HEK293 (cell line): Measurements from ENCODE around the gene CLINT1.

Source experiments
- CTCF ChIA-PET: fragments of 350-600 bp; formaldehyde crosslinking; extraction: SDS; loops from one replicate; lab custom pipeline; 2021; ENCODE audit warnings: antibody characterized with exemption; lab: Yijun Ruan, JAX
- POLR2A ChIA-PET: fragments of 300-600 bp; formaldehyde crosslinking; extraction: SDS; loops from one replicate; lab custom pipeline; 2020; ENCODE audit warnings: antibody characterized with exemption, inconsistent platforms; lab: Yijun Ruan, JAX
- H3K27ac ChIP-seq: fragments of 200-500 bp; sonication (Bioruptor generic); 2 replicates; pipeline ENCODE4 v1.5.1; 2014; ENCODE audit warnings: low read depth, low read length, control low read depth, inconsistent platforms; ENCODE audit errors: extremely low read depth
- H3K36me3 ChIP-seq, 2 experiments: fragments of 200-500 bp in 1 of 2; sonication (Bioruptor generic) in 1 of 2; 1 replicate in 1 of 2; 2 replicates in 1 of 2; pipeline ENCODE4 v1.5.1; 2014 to 2017; ENCODE audit warnings: inconsistent platforms in 2 of 2, low read length in 2 of 2; ENCODE audit not compliant: control insufficient read depth in 2 of 2, insufficient read depth in 1 of 2
- H3K4me1 ChIP-seq: fragments of 200-500 bp; sonication (Bioruptor generic); 2 replicates; pipeline ENCODE4 v1.5.1; 2014; ENCODE audit warnings: mild to moderate bottlenecking, low read length, inconsistent platforms; ENCODE audit not compliant: control insufficient read depth, insufficient read depth
- H3K4me3 ChIP-seq: 2 replicates; pipeline ENCODE4 v1.5.1; 2011; ENCODE audit warnings: low read depth, mild to moderate bottlenecking, control low read depth, low read length, moderate library complexity
- H3K9me3 ChIP-seq: fragments of 200-500 bp; sonication (Bioruptor generic); 2 replicates; pipeline ENCODE4 v1.5.1; 2014; ENCODE audit warnings: low read depth, low read length, inconsistent platforms; ENCODE audit not compliant: control insufficient read depth, insufficient read depth
- BCL11B ChIP-seq: fragments of 450-650 bp; formaldehyde crosslinking; IDR thresholded peaks from 2 replicates; pipeline ENCODE4 v1.5.1; 2016; ENCODE audit warnings: low read depth, missing biosample characterization, missing genetic modification characterization
- FEZF1 ChIP-seq: fragments of 450-650 bp; formaldehyde crosslinking; IDR thresholded peaks from 2 replicates; pipeline ENCODE4 v1.5.1; 2016; ENCODE audit warnings: missing biosample characterization, missing genetic modification characterization
- ZFHX2 ChIP-seq: fragments of 450-650 bp; formaldehyde crosslinking; conservative IDR thresholded peaks from 2 replicates; pipeline ENCODE4 v1.5.1; 2016; ENCODE audit warnings: missing biosample characterization, missing genetic modification characterization
- ZFP3 ChIP-seq: fragments of 450-650 bp; formaldehyde crosslinking; IDR thresholded peaks from 2 replicates; pipeline ENCODE4 v1.5.1; 2016; ENCODE audit warnings: low read depth, missing biosample characterization, missing genetic modification characterization
- ZFP37 ChIP-seq: fragments of 450-650 bp; formaldehyde crosslinking; IDR thresholded peaks from 2 replicates; pipeline ENCODE4 v1.5.1; 2016; ENCODE audit warnings: missing biosample characterization, missing genetic modification characterization
- ZNF10 ChIP-seq: fragments of 450-650 bp; formaldehyde crosslinking; IDR thresholded peaks from 2 replicates; pipeline ENCODE4 v1.5.1; 2017; ENCODE audit warnings: missing biosample characterization, missing genetic modification characterization
- ZNF140 ChIP-seq: fragments of 450-650 bp; formaldehyde crosslinking; IDR thresholded peaks from 2 replicates; pipeline ENCODE4 v1.5.1; 2016; ENCODE audit warnings: missing biosample characterization, missing genetic modification characterization
- ZNF155 ChIP-seq: fragments of 450-650 bp; formaldehyde crosslinking; IDR thresholded peaks from 2 replicates; pipeline ENCODE4 v1.5.1; 2016; ENCODE audit warnings: missing biosample characterization, missing genetic modification characterization
- ZNF2 ChIP-seq: fragments of 450-650 bp; formaldehyde crosslinking; IDR thresholded peaks from 2 replicates; pipeline ENCODE4 v1.5.1; 2016; ENCODE audit warnings: missing biosample characterization, missing genetic modification characterization
- ZNF433 ChIP-seq: fragments of 450-650 bp; formaldehyde crosslinking; IDR thresholded peaks from 2 replicates; pipeline ENCODE4 v1.5.1; 2016; ENCODE audit warnings: missing biosample characterization, missing genetic modification characterization, low read depth
- ZNF529 ChIP-seq: fragments of 450-650 bp; formaldehyde crosslinking; IDR thresholded peaks from 2 replicates; pipeline ENCODE4 v1.5.1; 2017; ENCODE audit warnings: missing genetic modification characterization, missing biosample characterization; ENCODE audit not compliant: insufficient replicate concordance
- ZNF624 ChIP-seq: fragments of 450-650 bp; formaldehyde crosslinking; IDR thresholded peaks from 2 replicates; pipeline ENCODE4 v1.5.1; 2017; ENCODE audit warnings: missing biosample characterization, missing genetic modification characterization
- ZNF654 ChIP-seq: fragments of 450-650 bp; formaldehyde crosslinking; IDR thresholded peaks from 2 replicates; pipeline ENCODE4 v1.5.1; 2016; ENCODE audit warnings: low read depth, missing biosample characterization, missing genetic modification characterization
- ZNF660 ChIP-seq: fragments of 450-650 bp; IDR thresholded peaks from 2 replicates; pipeline ENCODE4 v1.5.1; 2018; ENCODE audit warnings: missing biosample characterization, mild to moderate bottlenecking, missing genetic modification characterization
- ZNF677 ChIP-seq: fragments of 450-650 bp; IDR thresholded peaks from 2 replicates; pipeline ENCODE4 v1.5.0; 2018; ENCODE audit warnings: missing biosample characterization, mild to moderate bottlenecking, missing genetic modification characterization, moderate library complexity
- ZNF768 ChIP-seq: fragments of 450-650 bp; formaldehyde crosslinking; IDR thresholded peaks from 2 replicates; pipeline ENCODE4 v1.5.1; 2018; ENCODE audit warnings: missing biosample characterization, mild to moderate bottlenecking, missing genetic modification characterization
- TF ChIP-seq, protein P1 (sequence below): fragments of 450-650 bp; formaldehyde crosslinking; IDR thresholded peaks from 2 replicates; pipeline ENCODE4 v1.5.1; 2017; ENCODE audit warnings: missing biosample characterization, mild to moderate bottlenecking, missing genetic modification characterization, moderate library complexity
- TF ChIP-seq, protein P2 (sequence below): fragments of 450-650 bp; formaldehyde crosslinking; IDR thresholded peaks from 2 replicates; pipeline ENCODE4 v1.5.1; 2017; ENCODE audit warnings: missing biosample characterization, missing genetic modification characterization
- TF ChIP-seq, protein P3 (sequence below): fragments of 450-650 bp; formaldehyde crosslinking; IDR thresholded peaks from 2 replicates; pipeline ENCODE4 v1.5.1; 2017; ENCODE audit warnings: missing biosample characterization, missing genetic modification characterization
- TF ChIP-seq, protein P4 (sequence below): fragments of 450-650 bp; formaldehyde crosslinking; IDR thresholded peaks from 2 replicates; pipeline ENCODE4 v1.5.1; 2016; ENCODE audit warnings: missing biosample characterization, missing genetic modification characterization
- TF ChIP-seq, protein P5 (sequence below): fragments of 450-650 bp; formaldehyde crosslinking; IDR thresholded peaks from 2 replicates; pipeline ENCODE4 v1.5.1; 2016; ENCODE audit warnings: missing biosample characterization, missing genetic modification characterization

CLINT1 gene

DNA sequence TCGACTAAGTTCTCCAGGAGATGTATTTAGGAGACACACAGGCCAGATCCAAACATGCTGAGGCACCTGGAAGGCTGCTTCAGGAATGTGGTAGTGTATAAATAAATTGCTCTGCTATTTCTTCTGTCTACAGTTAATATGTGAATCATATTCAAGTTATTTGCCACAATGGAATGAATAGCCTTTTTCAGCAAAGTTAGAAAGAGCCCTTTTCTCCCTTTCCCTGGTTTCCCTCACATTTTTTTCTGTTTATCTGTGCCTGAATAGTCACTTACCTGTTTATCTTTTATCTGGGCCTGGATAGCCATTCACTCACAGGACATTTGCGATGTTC lies 44.1 kb upstream of the CLINT1 start (continued):
- TF ChIP-seq, protein P1, sequence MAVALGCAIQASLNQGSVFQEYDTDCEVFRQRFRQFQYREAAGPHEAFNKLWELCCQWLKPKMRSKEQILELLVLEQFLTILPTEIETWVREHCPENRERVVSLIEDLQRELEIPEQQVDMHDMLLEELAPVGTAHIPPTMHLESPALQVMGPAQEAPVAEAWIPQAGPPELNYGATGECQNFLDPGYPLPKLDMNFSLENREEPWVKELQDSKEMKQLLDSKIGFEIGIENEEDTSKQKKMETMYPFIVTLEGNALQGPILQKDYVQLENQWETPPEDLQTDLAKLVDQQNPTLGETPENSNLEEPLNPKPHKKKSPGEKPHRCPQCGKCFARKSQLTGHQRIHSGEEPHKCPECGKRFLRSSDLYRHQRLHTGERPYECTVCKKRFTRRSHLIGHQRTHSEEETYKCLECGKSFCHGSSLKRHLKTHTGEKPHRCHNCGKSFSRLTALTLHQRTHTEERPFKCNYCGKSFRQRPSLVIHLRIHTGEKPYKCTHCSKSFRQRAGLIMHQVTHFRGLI (tag by site-specific recombination): no peak
- TF ChIP-seq, protein P2, sequence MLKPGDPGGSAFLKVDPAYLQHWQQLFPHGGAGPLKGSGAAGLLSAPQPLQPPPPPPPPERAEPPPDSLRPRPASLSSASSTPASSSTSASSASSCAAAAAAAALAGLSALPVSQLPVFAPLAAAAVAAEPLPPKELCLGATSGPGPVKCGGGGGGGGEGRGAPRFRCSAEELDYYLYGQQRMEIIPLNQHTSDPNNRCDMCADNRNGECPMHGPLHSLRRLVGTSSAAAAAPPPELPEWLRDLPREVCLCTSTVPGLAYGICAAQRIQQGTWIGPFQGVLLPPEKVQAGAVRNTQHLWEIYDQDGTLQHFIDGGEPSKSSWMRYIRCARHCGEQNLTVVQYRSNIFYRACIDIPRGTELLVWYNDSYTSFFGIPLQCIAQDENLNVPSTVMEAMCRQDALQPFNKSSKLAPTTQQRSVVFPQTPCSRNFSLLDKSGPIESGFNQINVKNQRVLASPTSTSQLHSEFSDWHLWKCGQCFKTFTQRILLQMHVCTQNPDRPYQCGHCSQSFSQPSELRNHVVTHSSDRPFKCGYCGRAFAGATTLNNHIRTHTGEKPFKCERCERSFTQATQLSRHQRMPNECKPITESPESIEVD (tag by site-specific recombination): no peak
- TF ChIP-seq ZNF660 (tag by site-specific recombination) (no peak), ZFP3 (tag by site-specific recombination) (no peak), FEZF1 (no peak), ZNF677 (tag by site-specific recombination) (no peak)
- TF ChIP-seq, all 188 proteins: peak for 0

DNA sequence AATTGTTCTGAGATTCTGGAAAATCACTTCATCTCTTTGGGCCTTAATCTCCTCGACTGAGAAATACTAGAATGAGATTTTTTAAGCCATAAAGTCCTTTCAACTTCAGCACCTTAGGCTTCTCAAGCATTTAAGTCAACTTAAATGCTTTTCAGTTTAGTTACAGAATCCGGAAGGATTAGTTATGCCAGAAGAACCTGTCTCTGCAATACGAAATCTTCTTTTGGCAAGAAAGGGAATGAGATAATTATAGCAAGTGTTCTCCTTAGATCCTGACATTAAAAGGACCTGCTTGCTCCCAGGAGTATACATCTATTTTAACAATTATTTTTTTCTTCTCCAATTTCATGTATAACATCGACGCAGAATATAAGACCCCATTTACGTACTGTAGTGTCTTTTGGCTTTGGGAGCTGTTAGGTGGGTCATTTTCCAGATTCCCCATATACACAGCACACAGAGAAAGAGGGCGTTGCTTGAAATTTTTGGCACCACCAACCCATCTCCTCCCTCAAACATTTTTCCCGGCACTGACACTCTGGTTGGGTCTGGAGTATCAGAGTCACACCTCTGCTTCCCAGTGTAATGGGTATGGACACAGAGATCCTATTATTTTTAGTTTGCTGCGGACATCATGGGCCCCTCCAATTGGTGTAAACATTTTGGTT lies 43.6 kb upstream of the CLINT1 start:
- H3K36me3 ChIP-seq: no peaks in the 10 kb centered on the region
- no peak overlapping the region for H3K27ac ChIP-seq
- CTCF ChIA-PET: interaction anchor here (1.1 kb wide), 1 partner anchor 46 kb away, joined by 3 read pairs; no protein-coding TSS in a partner anchor
- no peak overlapping the region for H3K4me3 ChIP-seq
- POLR2A ChIA-PET: no interaction called here
- no peaks in the 10 kb centered on the region for H3K9me3 ChIP-seq
- H3K4me1 ChIP-seq: no peaks in the 10 kb centered on the region
- no peak for TF ChIP-seq ZNF768 (tag by site-specific recombination)
- no peak for TF ChIP-seq ZNF140
- no peak for TF ChIP-seq ZNF155 (tag by site-specific recombination)
- TF ChIP-seq ZNF2 (tag by site-specific recombination): no peak
- no peak for TF ChIP-seq ZNF624
- TF ChIP-seq ZFP3 (tag by site-specific recombination): no peak
- TF ChIP-seq, protein P3, sequence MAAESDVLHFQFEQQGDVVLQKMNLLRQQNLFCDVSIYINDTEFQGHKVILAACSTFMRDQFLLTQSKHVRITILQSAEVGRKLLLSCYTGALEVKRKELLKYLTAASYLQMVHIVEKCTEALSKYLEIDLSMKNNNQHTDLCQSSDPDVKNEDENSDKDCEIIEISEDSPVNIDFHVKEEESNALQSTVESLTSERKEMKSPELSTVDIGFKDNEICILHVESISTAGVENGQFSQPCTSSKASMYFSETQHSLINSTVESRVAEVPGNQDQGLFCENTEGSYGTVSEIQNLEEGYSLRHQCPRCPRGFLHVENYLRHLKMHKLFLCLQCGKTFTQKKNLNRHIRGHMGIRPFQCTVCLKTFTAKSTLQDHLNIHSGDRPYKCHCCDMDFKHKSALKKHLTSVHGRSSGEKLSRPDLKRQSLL: no peak
- no peak for TF ChIP-seq ZNF433
- TF ChIP-seq BCL11B (tag by site-specific recombination): no peak
- TF ChIP-seq, protein P4, sequence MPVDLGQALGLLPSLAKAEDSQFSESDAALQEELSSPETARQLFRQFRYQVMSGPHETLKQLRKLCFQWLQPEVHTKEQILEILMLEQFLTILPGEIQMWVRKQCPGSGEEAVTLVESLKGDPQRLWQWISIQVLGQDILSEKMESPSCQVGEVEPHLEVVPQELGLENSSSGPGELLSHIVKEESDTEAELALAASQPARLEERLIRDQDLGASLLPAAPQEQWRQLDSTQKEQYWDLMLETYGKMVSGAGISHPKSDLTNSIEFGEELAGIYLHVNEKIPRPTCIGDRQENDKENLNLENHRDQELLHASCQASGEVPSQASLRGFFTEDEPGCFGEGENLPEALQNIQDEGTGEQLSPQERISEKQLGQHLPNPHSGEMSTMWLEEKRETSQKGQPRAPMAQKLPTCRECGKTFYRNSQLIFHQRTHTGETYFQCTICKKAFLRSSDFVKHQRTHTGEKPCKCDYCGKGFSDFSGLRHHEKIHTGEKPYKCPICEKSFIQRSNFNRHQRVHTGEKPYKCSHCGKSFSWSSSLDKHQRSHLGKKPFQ (tag by site-specific recombination): no peak
- TF ChIP-seq ZFP37 (tag by site-specific recombination): no peak
- TF ChIP-seq ZNF654 (tag by site-specific recombination): no peak
- no peak for TF ChIP-seq ZFHX2 (tag by site-specific recombination)
- TF ChIP-seq, protein P5, sequence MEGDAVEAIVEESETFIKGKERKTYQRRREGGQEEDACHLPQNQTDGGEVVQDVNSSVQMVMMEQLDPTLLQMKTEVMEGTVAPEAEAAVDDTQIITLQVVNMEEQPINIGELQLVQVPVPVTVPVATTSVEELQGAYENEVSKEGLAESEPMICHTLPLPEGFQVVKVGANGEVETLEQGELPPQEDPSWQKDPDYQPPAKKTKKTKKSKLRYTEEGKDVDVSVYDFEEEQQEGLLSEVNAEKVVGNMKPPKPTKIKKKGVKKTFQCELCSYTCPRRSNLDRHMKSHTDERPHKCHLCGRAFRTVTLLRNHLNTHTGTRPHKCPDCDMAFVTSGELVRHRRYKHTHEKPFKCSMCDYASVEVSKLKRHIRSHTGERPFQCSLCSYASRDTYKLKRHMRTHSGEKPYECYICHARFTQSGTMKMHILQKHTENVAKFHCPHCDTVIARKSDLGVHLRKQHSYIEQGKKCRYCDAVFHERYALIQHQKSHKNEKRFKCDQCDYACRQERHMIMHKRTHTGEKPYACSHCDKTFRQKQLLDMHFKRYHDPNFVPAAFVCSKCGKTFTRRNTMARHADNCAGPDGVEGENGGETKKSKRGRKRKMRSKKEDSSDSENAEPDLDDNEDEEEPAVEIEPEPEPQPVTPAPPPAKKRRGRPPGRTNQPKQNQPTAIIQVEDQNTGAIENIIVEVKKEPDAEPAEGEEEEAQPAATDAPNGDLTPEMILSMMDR (tag by site-specific recombination): no peak
- no peak for TF ChIP-seq ZNF10 (tag by site-specific recombination)
- no peak for TF ChIP-seq ZNF529 (tag by site-specific recombination)
